Sigmoid colon (tissue), 4 donors: ENCODE measurements around the gene RELL1.

ENCODE experiments used
- EP300 ChIP-seq, 4 donors: sonication (generic); formaldehyde crosslinking; IDR thresholded peaks; one replicate each; pipeline ENCODE4 v1.6.1; 2017; ENCODE audit warnings: antibody characterized with exemption in 4 of 4
- POLR2A ChIP-seq, 2 donors: fragments of 450-650 bp; IDR thresholded peaks; one replicate each; pipeline ENCODE4 v1.6.1; 2016; ENCODE audit warnings: antibody characterized with exemption in 2 of 2, mild to moderate bottlenecking in 2 of 2, moderate library complexity in 2 of 2
- POLR2AphosphoS5 ChIP-seq, 4 donors: sonication (generic); formaldehyde crosslinking; IDR thresholded peaks; one replicate each; pipeline ENCODE4 v1.6.1; 2017; ENCODE audit warnings: antibody characterized with exemption in 4 of 4
- TF ChIP-seq, protein P1 (sequence below), 4 experiments: fragments of 450-650 bp in 3 of 4; fragments of 200-600 bp in 1 of 4; IDR thresholded peaks; one replicate each; pipeline ENCODE4 v1.5.1; 2016 to 2019; ENCODE audit warnings: antibody characterized with exemption in 4 of 4, mild to moderate bottlenecking in 3 of 4, moderate library complexity in 2 of 4

DNA sequence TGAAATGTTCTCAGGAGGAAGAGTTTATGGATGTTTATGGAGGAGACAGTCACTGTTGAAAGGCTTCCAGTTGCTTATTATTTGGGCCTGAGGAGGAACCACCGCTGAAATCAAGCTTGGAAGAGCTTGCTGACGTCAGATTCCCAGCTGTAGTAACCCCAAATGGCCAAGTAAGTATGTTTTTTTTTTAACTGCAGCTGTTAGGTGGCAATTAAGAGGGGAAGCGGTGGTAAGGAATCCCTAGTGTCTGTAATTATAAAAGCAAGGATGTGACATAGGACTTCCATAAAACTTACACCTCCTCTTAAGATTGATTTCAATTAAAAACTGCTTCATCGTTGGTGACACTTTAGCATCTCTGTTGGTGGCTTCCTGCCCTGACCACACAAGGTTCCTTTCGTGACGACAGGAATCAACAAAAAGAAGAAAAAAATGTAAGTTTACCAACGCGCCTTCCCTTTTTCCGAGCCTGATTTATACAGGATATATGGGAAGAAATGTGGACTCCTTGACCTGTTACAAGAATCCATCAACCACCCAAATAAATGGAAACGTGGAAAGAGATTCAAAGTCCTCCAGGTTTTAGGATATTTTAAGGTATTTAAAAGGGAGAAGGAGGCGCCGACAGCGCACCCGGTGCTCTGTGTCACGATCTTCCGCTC is 884 bp downstream of the RELL1 start:
- TF ChIP-seq POLR2AphosphoS5 (IDR thresholded peaks at IDR 0.05) (peak in 3 of 4 donors; percentile 5 to 45 (median 28)), POLR2A (IDR thresholded peaks at IDR 0.05) (no peak), EP300 (IDR thresholded peaks at IDR 0.05) (no peak)
- TF ChIP-seq, protein P1, sequence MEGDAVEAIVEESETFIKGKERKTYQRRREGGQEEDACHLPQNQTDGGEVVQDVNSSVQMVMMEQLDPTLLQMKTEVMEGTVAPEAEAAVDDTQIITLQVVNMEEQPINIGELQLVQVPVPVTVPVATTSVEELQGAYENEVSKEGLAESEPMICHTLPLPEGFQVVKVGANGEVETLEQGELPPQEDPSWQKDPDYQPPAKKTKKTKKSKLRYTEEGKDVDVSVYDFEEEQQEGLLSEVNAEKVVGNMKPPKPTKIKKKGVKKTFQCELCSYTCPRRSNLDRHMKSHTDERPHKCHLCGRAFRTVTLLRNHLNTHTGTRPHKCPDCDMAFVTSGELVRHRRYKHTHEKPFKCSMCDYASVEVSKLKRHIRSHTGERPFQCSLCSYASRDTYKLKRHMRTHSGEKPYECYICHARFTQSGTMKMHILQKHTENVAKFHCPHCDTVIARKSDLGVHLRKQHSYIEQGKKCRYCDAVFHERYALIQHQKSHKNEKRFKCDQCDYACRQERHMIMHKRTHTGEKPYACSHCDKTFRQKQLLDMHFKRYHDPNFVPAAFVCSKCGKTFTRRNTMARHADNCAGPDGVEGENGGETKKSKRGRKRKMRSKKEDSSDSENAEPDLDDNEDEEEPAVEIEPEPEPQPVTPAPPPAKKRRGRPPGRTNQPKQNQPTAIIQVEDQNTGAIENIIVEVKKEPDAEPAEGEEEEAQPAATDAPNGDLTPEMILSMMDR (IDR thresholded peaks at IDR 0.05) = no peak
